DMS79 treated with DMSO at 0.1 percent for 48 hours (cell line): Measurements from ENCODE around the gene ABHD12.

Experiments
- DNase-seq: peaks from one replicate; lab custom pipeline; 2025; lab: John Stamatoyannopoulos, UW

Gene ABHD12

GRCh38 chr20:25380945-25381614, 9.6 kb downstream of the ABHD12 start:
- no peak for DNase-seq

- DNase-seq = no peak
Observed at GRCh38 chr20:25378884-25379733, 11.5 kb downstream of the ABHD12 start.

DNA sequence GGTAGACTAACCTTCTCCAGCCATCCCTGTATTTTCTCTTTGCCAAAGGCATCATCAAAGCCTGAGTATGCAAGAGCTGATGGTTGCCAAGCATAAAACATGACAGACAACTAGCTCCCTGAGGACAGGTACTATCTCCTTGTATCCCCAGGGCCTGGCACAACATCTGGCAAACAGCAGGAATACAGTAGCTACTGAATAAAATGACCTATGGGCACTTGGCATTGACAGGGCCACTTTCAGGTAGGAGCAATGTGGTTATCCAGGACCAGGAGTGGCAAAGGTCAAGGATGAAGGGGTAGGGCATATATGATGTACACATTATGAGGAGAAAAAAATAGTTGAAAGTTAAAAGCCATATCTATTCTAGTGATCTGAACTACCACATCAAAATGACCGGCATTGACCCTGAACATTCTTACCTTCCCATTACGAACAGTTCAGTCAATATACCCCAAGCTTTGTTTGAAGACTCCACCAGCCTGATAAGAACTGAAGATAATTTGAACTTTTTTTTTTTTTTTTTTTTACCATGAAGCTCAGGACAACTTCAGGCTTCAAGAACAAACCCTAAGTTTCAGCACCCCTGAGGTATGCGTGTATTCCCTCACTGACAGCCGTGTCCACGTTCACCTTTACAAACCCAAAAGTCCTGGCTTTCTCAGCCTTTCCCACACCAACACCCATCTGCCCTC, 12.3 kb downstream of the ABHD12 start:
- no peak for DNase-seq

DNA sequence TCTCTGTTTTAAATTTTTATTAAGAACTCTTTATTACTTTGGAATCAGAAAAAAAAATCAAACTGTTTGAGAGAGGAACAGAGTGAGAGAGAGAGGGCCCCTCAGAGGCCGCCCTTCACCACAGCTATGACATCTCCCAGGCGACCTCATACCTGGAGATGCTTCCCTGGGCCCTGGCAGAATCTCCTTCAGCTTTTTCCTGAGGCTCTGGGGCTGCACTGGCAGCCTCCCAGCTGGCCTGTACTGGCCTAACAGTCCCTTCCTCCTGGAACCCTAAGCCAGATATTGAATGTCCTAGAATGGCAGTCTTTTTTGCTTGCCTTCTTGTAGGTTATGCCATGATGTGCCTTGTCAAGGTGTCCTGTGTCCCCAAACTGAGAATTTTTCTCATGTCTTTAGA, 13.7 kb downstream of the ABHD12 start:
- no peak for DNase-seq

GRCh38 chr20:25376236-25376635, 14.4 kb downstream of the ABHD12 start:
- no peak for DNase-seq

DNA sequence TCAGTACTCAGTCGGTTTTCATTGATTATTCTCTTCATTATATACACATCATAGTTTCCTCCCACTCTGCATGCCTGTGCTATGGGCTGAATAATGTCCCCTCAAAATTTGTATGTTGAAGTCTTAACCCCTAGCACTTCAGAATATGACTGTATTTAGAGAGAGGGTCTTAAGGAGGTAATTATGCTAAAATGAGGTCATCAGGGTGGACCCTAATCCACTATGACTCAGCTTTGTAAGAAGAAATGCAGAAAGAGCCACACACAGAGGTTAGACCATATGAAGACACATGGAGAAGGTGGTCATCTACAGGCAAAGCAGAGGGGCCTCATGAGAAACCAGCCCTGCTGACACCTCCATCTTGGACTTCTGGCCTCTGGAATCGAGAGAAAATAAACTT, 15.8 kb downstream of the ABHD12 start:
- no peak for DNase-seq

- DNase-seq = no peak
Observed at GRCh38 chr20:25372584-25373336, 17.9 kb downstream of the ABHD12 start.

- no peak for DNase-seq
Observed at GRCh38 chr20:25369971-25370370, 20.7 kb downstream of the ABHD12 start.

- DNase-seq = no peak
Observed at GRCh38 chr20:25369529-25369928, 21.1 kb downstream of the ABHD12 start.

DNA sequence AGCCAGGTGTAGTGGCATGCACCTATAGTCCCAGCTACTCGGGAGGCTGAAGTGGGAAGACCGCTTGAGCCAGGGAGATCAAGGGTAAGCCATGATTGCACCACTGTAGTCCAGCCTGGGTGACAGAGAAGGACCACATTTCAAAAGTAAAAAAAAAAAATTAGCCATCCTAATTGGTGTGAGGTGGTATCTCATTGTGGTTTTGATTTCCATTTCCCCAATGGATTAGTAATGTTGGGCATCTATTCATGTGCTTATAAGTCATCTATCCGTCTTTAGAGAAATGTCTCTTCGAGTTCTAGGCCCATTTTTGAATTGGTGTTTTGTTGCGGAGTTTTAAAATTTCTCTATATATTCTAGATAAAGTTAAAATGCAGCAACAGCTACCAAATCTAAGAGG, 21.7 kb downstream of the ABHD12 start:
- no peak for DNase-seq

DNA sequence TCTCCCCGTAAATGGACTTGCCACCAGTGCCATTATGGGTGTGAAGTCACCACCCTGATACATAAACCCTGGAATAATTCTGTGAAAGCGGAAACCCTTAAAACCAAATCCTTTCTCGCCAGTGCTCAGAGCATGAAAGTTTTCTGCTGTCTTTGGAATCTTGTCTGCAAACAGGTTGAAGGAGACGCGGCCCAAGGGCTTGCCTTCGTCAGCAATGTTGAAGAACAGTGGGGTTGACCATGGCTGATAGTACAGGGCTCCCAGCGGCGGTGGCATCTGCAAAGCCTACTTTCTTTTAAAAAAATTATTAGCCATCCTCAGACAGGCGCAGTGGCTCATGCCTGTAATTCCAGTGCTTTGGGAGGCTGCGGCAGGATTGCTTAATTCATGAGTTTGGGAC, 22.1 kb downstream of the ABHD12 start:
- no peak for DNase-seq

DNA sequence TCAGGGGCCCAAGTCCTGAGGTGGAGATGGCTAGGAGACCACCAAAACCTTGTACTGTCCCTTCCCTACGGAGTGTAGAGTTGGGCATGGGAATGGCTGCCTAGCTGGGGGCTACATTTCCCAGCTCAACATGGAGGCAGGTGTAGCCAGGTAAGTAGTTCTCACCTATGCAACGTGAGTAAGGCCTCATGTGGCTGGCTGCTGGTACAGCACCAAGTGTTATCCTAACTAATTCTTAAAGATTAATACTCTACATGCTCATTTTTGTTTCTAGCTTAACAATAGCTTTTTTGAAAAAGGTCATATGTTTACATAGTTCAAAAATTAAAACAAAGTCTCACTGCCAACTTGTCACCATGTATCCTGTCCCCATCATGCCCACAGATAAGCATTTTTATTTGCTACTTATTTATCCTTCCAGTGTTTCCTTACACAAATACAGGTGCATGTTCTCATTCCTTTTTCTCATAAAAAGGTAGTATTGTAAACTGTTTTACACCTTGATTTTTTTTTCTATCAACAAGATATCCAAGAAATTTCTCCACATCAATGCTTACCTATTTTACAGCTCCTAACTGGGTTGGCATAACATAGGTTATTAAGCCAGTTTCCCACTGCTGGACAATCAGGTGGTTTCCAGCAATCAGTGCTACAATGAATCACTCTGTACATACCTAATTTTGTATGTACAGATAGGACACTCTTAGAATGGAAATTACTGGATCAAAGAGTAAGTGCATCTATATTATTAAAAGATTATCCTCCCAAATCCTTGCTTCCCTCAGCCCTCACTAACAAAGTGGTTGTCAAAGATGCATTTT, 25.5 kb downstream of the ABHD12 start:
- DNase-seq = no peak

DNA sequence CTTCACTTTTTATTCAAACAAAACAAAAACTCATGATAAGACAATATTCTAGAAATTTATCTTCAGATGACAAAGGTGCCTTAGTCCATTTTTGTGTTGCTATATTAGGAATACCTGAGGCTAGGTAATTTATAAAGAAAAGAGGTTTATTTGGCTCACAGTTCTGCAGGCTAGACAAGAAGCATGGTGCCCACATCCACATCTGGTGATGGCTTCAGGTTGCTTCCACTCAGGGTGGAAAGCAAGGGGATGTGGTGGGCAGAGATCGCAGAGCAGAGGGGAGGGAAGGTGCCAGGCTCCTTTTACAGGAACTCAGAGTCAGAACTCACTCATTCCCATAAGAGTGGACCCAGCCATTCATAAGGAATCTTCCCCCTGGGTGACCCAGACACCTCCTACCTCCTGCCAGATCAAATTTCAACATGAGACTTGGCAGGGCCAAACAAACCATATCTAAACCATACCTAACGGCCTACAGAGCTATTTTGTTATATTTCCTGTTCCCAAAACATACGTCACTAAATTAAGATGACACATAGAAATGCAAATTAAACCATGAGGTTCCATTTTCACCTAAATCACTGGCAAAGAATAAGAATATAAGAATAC, 26.4 kb downstream of the ABHD12 start:
- DNase-seq = no peak

DNA sequence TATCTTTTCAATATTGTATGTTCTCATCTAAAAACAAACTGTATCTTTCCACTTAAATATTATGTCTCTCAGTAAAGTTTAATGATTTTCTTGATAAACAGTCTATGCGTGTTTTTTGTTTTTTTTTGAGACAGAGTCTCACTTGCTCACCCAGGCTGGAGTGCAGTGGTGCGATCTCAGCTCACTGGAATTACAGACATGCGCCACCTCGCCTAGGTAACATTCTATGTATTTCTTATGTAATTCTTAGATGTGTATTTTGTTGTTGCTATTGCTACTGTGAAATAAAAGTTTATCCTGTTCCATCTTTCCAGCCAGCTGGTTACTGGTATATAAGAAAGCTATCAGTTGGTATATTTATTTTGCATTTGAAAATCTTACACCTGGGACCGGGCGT, 29.4 kb downstream of the ABHD12 start:
- no peak for DNase-seq

DNA sequence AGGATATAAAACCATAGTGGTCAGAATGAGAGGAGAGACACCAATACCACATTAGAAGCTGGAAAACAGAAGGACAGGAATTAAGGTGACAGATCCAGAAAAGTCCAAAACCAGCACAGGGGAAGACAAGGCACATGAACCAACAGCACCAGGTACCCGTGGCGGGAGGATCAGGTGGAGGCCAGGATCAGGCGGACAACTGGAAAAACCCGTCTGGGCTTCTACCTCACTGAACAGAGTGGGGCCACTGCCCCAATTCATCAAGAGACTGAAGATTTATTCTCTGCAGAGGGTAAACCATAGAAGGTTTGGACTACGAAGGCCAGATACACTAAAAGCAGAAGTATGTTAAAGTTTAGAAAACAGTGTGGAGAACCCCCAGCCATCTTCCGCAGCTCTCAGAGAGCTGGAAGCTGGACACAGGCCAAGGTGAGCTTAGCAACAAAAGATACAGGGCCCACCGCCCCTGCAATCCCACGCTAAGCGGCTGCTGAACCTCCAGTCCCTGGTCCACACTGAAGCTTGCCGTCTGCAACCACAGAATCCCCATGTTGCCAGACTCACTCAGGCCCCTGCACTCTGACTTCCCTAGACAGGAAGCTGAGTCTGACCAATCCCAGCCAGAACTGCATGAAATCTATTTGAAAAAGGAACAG, 29.9 kb downstream of the ABHD12 start:
- no peak for DNase-seq

DNA sequence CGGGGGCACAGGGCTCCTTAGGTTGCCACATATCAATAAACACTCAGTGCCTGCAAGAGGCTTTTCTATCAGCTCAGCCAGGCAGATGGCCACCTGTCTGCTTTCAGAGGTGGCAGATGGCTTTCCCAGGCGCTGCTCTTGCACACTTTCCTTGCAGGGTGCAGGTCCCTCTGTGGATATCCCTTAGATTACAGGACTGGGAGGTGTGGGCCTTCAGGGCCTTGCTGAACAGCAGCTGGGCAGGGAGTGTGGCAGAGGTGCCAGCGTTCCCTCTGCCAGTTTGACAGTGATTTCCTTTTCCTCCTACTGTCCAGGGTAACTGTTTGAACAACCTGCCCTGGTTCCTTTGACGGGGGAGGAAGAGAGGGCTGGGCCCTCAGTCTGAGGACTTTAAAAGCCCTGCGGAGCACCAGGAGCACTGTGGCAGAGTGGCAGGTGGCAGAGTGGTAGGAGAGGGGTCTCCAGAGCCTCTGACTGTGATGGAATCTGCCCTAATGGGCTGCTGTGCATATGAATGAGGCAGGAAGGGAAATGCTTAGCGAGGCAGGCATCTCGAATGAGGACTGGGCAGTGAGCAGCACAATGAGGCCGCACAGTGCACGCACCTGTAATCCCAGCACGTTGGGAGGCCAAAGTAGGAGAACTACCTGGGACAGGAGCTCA, 34.2 kb downstream of the ABHD12 start:
- no peak for DNase-seq

- no peak for DNase-seq
Observed at GRCh38 chr20:25355866-25356265, 34.8 kb downstream of the ABHD12 start.

GRCh38 chr20:25355011-25355595, 35.5 kb downstream of the ABHD12 start:
- DNase-seq = no peak
